Esophagus muscularis mucosa (tissue), 4 donors: ENCODE data around the gene ZNF8. TPM values are rescaled to one million over a fixed set of nuclear protein-coding genes. Genes with fewer than 3 reads are reported as not detected.

Experiments
- DNase-seq: peaks from one replicate; pipeline ENCODE4 v3.0.0-alpha.2; 2017; ENCODE audit errors: extremely low spot score
- H3K27ac ChIP-seq, 4 donors: fragments of 200-600 bp; sonication (generic); replicated peaks in 1 of 4; 1 replicate in 3 of 4; 2 replicates in 1 of 4; pipeline ENCODE4 v1.5.1; 2016 to 2019; ENCODE audit warnings: mild to moderate bottlenecking in 1 of 4
- H3K27me3 ChIP-seq, 4 donors: fragments of 200-600 bp; sonication (generic); one replicate each; pipeline versions ENCODE4 v1.5.1 to v1.6.0; 2016 to 2019
- H3K36me3 ChIP-seq, 4 donors: fragments of 200-600 bp; sonication (generic); one replicate each; pipeline ENCODE4 v1.5.1; 2016 to 2019
- H3K4me1 ChIP-seq, 4 donors: fragments of 200-600 bp; sonication (generic); one replicate each; pipeline ENCODE4 v1.5.1; 2016 to 2019
- H3K4me3 ChIP-seq, 4 donors: fragments of 200-600 bp; sonication (generic); 1 replicate in 2 of 4; 2 replicates in 2 of 4; pipeline ENCODE4 v1.5.1; 2016 to 2019; ENCODE audit warnings: mild to moderate bottlenecking in 4 of 4, moderate library complexity in 1 of 4
- H3K9me3 ChIP-seq, 4 donors: fragments of 200-600 bp; sonication (generic); 1 replicate in 3 of 4; 2 replicates in 1 of 4; pipeline ENCODE4 v1.5.1; 2016 to 2019
- CTCF ChIP-seq, 3 experiments: fragments of 200-600 bp in 2 of 3; fragments of 450-650 bp in 1 of 3; sonication (generic) in 2 of 3; IDR thresholded peaks; one replicate each; pipeline ENCODE4 v1.5.1; 2017 to 2019; ENCODE audit warnings: antibody characterized with exemption in 3 of 3, mild to moderate bottlenecking in 2 of 3, moderate library complexity in 1 of 3
- EP300 ChIP-seq: sonication (generic); formaldehyde crosslinking; IDR thresholded peaks from one replicate; pipeline ENCODE4 v1.6.1; 2017; ENCODE audit warnings: antibody characterized with exemption
- POLR2A ChIP-seq: fragments of 450-650 bp; IDR thresholded peaks from one replicate; pipeline ENCODE4 v1.6.1; 2017; ENCODE audit warnings: antibody characterized with exemption, moderate library complexity, mild to moderate bottlenecking, low read depth
- POLR2AphosphoS5 ChIP-seq, 2 donors: sonication (generic); formaldehyde crosslinking; IDR thresholded peaks; one replicate each; pipeline ENCODE4 v1.6.1; 2017; ENCODE audit warnings: antibody characterized with exemption in 2 of 2
- WGBS: methylation state at CpG from one replicate; pipeline ENCODE4 v1.1.5; 2018; 5-methylcytosine and 5-hydroxymethylcytosine counted together
- intact Hi-C: fragments of 100-400 bp; cut with DNase I; formaldehyde crosslinking; loops from one replicate; pipeline ENCODE4 v1.15.1; 2023
- total RNA-seq, 4 donors: library from RNA; depleted of rRNA; stranded (reverse); fragments of >200 nt; gene quantifications; one replicate each; pipeline versions ENCODE4 v1.1.0 to v1.2.1, GENCODE V29; 2016

Gene ZNF8
- total RNA-seq, 4 donors from 2014 or later: 8.1 to 12.3 (median 10.3) TPM

GRCh38 chr19:58315580-58315979 lies 36.8 kb downstream of the ZNF8 start:
- H3K27ac ChIP-seq: no peak overlapping the region
- H3K9me3 ChIP-seq: no peaks in the 10 kb centered on the region
- no peak for TF ChIP-seq EP300
- TF ChIP-seq POLR2A: no peak
- TF ChIP-seq POLR2AphosphoS5 (IDR thresholded peaks at IDR 0.05): no peak
- TF ChIP-seq CTCF (IDR thresholded peaks at IDR 0.05): no peak
- intact Hi-C loops: no loop called here
- H3K27me3 ChIP-seq: no peaks in the 10 kb centered on the region
- 100% methylated on average over 2 of the region's 2 CpGs for WGBS
- H3K4me1 ChIP-seq: peaks cover 0 to under 1% (median 0%) of the 10 kb centered on the region in 4 donors
- peaks cover 30 to 68% (median 62%) of the 10 kb centered on the region in 4 donors for H3K36me3 ChIP-seq
- H3K4me3 ChIP-seq: no peak overlapping the region
- no peak for DNase-seq

DNA sequence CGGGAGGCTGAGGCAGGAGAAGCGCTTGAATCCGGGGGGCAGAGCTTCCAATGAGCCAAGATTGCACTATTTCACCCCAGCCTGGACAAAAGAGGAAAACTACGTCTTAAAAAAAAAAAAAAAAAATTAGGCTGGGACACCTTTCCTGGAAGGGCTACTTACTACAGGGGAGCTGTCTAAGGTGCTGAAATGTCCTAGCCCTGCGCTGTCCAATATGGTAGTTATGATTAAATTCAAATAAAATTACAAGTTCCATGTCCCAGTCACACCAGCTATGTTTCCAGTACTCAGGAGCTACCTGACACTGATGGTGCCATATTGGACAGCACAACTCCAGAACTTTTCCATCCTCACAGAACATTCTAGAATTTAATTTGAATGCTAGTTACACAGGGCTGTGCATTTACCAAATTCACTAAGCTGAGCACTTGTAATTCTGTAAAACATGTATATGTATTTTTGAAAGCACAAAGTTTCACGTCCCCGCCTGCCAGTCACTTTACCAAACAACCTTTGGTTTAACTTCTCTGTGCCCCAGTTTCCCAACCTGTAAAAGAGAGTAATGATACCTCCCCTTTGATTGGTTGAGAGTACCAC lies 38.8 kb downstream of the ZNF8 start:
- TF ChIP-seq EP300: no peak
- TF ChIP-seq POLR2A: no peak
- no peak for TF ChIP-seq POLR2AphosphoS5 (IDR thresholded peaks at IDR 0.05)
- TF ChIP-seq CTCF (IDR thresholded peaks at IDR 0.05): no peak
- Histone ChIP-seq H3K4me1 (no peaks in the 10 kb centered on the region), H3K4me3 (no peak overlapping the region), H3K27ac (no peak overlapping the region), H3K9me3 (no peaks in the 10 kb centered on the region), H3K27me3 (no peaks in the 10 kb centered on the region), H3K36me3 (peaks cover 20 to 64% (median 47%) of the 10 kb centered on the region in 4 donors)
- no peak for DNase-seq
- 51% methylated on average over 7 of the region's 7 CpGs for WGBS
- intact Hi-C loops: no loop called here

DNA sequence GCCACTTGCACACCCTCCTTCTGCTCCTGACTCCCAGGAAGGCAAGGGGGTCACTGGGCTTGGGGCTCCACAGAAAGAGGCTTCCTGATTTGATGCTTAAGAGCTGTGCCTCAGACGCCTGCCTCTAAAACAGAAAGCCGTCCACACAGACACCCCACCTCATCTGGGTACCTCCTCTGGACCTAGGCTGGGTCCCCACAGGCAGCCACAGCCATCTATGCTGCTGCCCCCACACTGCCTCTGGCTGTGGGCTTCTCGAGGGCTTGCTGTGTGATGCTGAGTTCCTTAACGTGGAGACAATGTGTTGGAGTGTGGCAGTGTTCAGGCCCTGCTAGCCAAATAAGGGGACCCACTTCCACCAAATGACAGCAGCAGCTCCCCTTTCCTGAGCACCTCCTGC lies 39.5 kb downstream of the ZNF8 start:
- Histone ChIP-seq H3K9me3 (no peaks in the 10 kb centered on the region), H3K4me3 (no peak overlapping the region), H3K4me1 (no peaks in the 10 kb centered on the region), H3K27ac (no peak overlapping the region), H3K27me3 (no peaks in the 10 kb centered on the region), H3K36me3 (peaks cover 15 to 64% (median 40%) of the 10 kb centered on the region in 4 donors)
- DNase-seq: no peak
- TF ChIP-seq EP300 (no peak), POLR2AphosphoS5 (IDR thresholded peaks at IDR 0.05) (no peak), POLR2A (no peak)
- WGBS: 79% methylated on average over 4 of the region's 4 CpGs
- intact Hi-C loops: no loop called here

- WGBS: 90% methylated on average over 8 of the region's 10 CpGs
- peaks cover 6 to 55% (median 30%) of the 10 kb centered on the region in 4 donors for H3K36me3 ChIP-seq
- intact Hi-C loops: no loop called here
Measured at GRCh38 chr19:58319241-58319640, 40.5 kb downstream of the ZNF8 start.

More at GRCh38 chr19:58319241-58319640, 40.5 kb downstream of the ZNF8 start:
- Histone ChIP-seq H3K27me3 (no peaks in the 10 kb centered on the region), H3K4me1 (no peaks in the 10 kb centered on the region), H3K9me3 (no peaks in the 10 kb centered on the region), H3K4me3 (no peak overlapping the region), H3K27ac (no peak overlapping the region)
- DNase-seq: no peak
- TF ChIP-seq EP300: no peak
- TF ChIP-seq POLR2AphosphoS5 (IDR thresholded peaks at IDR 0.05): no peak
- TF ChIP-seq CTCF (IDR thresholded peaks at IDR 0.05): no peak
- TF ChIP-seq POLR2A: no peak
